ENCODE measurements around the gene PEX13.

DNA sequence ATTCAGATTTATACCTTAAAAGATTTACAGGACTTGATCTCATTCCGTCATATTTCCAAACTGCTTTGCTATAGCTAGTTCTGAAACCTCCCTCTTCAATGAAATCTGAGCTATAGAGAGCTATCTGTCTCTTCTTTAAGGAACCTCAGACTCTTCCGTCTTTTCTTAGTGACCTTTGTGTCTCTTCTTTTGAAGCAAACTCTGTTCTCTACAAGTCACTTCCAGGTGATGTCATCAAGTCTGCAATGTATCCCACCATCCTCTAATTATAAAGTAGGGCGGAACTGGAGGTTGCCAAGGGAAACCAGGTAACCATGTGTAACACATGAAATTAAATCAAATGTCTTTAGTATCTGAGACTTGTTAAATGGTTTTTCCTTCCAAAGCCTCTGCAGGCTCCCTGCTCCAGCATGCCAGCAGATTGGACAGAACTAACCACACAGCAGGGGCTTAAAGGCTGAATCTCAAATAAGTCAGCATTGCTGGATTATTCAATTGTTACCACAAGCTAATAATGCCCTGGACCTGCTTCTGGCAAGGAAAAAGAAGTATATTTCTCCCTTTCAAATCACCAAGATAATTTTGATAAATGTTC, 41.2 kb upstream of the PEX13 start:
- TF ChIP-seq CTCF (IDR thresholded peaks at IDR 0.05) (no peak), EP300 (IDR thresholded peaks at IDR 0.05) (no peak)
